ENCODE measurements around the gene ZMIZ1. TPM values are rescaled to one million over a fixed set of nuclear protein-coding genes. Genes with fewer than 3 reads are reported as not detected.
A peak's percentile ranks its signal among the peaks of the same experiment; 100 is the strongest.

Gene ZMIZ1
- polyA plus RNA-seq, 1 experiment: 7.6 TPM

DNA sequence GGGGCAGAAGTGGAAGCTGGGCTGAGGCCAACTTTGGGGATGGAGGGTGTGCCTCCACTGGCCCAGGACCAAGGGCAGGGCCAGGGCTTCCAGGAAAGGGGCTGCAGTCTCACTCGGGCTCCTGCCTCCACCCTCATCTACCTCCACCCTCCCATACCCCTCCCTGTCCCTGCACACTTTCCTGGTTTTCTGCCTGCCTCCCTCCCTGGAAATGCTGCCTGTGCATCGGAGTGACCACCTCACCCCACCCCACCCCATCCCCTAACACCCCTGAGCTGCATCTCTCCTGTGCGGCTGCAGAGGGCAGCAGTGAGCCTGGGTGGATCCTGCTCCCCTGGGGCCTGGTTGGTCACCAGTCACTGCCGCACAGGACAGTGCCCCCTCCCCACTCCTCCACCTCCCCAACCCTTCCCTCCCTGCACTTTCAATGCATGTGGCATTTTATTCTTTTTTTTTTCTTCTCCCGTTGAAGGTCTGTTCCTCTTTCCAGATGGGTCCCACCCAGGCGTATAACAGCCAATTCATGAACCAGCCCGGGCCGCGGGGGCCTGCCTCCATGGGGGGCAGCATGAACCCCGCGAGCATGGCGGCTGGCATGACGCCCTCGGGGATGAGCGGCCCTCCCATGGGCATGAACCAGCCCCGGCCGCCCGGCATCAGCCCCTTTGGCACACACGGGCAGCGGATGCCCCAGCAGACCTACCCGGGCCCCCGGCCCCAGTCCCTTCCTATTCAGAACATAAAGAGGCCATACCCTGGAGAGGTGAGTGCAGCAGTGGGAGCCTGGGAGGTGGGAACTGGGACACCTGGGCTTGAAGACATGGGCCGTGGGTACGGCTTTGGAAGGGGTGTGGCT lies 224.4 kb downstream of the ZMIZ1 start:
- no peaks in the 10 kb centered on the region for H3K27me3 ChIP-seq (ENCODE audit: control insufficient read depth, insufficient read depth, low read length)
- H3K27ac ChIP-seq (ENCODE audit: low read depth, low read length): peak overlapping the region; percentile 47
- ChIA-PET CTCF (interaction anchor here (0.6 kb wide), 2 partner anchors 38 to 527 kb away, joined by 3 to 5 read pairs; no protein-coding TSS in a partner anchor), POLR2A (interaction anchor here (0.8 kb wide), 1 partner anchor 50 kb away, joined by 3 read pairs; no protein-coding TSS in a partner anchor)
- TF ChIP-seq, protein P1, sequence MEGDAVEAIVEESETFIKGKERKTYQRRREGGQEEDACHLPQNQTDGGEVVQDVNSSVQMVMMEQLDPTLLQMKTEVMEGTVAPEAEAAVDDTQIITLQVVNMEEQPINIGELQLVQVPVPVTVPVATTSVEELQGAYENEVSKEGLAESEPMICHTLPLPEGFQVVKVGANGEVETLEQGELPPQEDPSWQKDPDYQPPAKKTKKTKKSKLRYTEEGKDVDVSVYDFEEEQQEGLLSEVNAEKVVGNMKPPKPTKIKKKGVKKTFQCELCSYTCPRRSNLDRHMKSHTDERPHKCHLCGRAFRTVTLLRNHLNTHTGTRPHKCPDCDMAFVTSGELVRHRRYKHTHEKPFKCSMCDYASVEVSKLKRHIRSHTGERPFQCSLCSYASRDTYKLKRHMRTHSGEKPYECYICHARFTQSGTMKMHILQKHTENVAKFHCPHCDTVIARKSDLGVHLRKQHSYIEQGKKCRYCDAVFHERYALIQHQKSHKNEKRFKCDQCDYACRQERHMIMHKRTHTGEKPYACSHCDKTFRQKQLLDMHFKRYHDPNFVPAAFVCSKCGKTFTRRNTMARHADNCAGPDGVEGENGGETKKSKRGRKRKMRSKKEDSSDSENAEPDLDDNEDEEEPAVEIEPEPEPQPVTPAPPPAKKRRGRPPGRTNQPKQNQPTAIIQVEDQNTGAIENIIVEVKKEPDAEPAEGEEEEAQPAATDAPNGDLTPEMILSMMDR (IDR thresholded peaks at IDR 0.05; ENCODE audit: low read depth, low read length): peak; percentile 50
- H3K4me3 ChIP-seq (ENCODE audit: low read depth, low read length): no peak overlapping the region
- no peaks in the 10 kb centered on the region for H3K9me3 ChIP-seq (ENCODE audit: control insufficient read depth, insufficient read depth, low read length)
- DNase-seq (ENCODE audit: low read depth, low spot score): no peak

DNA sequence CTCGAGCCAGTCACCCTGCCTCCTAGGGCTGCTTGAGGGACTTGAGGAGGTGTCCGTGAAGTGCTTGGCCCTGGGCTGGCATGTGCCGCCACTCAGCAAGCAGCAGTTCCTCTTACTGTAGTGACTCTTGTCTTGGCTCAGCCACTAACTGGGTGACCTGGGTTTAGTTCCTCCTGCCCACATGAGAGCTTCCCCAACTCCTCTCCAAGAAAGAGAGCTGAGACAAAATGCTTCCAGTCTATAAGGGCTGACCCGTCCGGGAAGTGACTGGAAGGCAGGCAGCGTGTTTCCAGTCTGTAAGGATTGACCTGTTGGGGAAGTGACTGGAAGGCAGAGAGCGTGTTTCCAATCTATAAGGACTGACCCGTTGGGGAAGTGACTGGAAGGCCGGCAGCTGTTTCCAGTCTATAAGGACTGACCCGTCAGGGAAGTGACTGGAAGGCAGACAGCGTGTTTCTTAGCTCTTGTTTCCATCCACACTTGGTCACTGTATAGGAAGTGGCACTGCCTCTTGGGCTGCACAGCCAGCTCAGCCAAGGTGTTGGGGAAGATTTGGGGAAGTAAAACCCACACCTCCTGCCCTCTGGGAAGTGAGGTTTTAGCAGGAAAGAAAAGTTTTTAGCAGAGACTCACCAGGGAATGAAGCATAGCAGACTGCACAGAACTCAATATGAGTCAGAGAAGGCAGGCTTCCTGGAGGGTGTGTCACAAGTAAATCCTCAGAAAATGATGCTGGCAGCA lies 225.2 kb downstream of the ZMIZ1 start:
- Histone ChIP-seq H3K9me3 (ENCODE audit: control insufficient read depth, insufficient read depth, low read length) (no peaks in the 10 kb centered on the region; the same call in 1 of the 2 replicates), H3K27me3 (ENCODE audit: control insufficient read depth, insufficient read depth, low read length) (no peaks in the 10 kb centered on the region), H3K27ac (ENCODE audit: low read depth, low read length) (peak overlapping the region; percentile 47), H3K4me3 (ENCODE audit: low read depth, low read length) (no peak overlapping the region)
- CTCF ChIA-PET: no interaction called here
- POLR2A ChIA-PET: interaction anchor here (0.8 kb wide), 1 partner anchor 51 kb away, joined by 3 read pairs; no protein-coding TSS in a partner anchor
- DNase-seq (ENCODE audit: low read depth, low spot score): peak; percentile 18
- TF ChIP-seq, protein P1 (IDR thresholded peaks at IDR 0.05; ENCODE audit: low read depth, low read length): no peak

GRCh38 chr10:79295563-79295962 lies 226.8 kb downstream of the ZMIZ1 start:
- TF ChIP-seq, protein P1 (IDR thresholded peaks at IDR 0.05; ENCODE audit: low read depth, low read length): no peak
- DNase-seq (ENCODE audit: low read depth, low spot score): no peak
- Histone ChIP-seq H3K27ac (ENCODE audit: low read depth, low read length) (no peak overlapping the region), H3K4me3 (ENCODE audit: low read depth, low read length) (no peak overlapping the region), H3K9me3 (ENCODE audit: control insufficient read depth, insufficient read depth, low read length) (no peaks in the 10 kb centered on the region; the same call in 1 of the 2 replicates), H3K27me3 (ENCODE audit: control insufficient read depth, insufficient read depth, low read length) (no peaks in the 10 kb centered on the region)
- ChIA-PET POLR2A (no interaction called here), CTCF (no interaction called here)

- no peaks in the 10 kb centered on the region for H3K27me3 ChIP-seq (ENCODE audit: control insufficient read depth, insufficient read depth, low read length)
- no peak overlapping the region for H3K27ac ChIP-seq (ENCODE audit: low read depth, low read length)
- CTCF ChIA-PET: no interaction called here
- TF ChIP-seq, protein P1 (IDR thresholded peaks at IDR 0.05; ENCODE audit: low read depth, low read length): no peak
- no peak overlapping the region for H3K4me3 ChIP-seq (ENCODE audit: low read depth, low read length)
- POLR2A ChIA-PET: no interaction called here
- DNase-seq (ENCODE audit: low read depth, low spot score): no peak
- no peaks in the 10 kb centered on the region; the same call in 1 of the 2 replicates for H3K9me3 ChIP-seq (ENCODE audit: control insufficient read depth, insufficient read depth, low read length)
Measured at GRCh38 chr10:79296431-79296830, 227.7 kb downstream of the ZMIZ1 start.
